ENCODE results near the gene RMND1.

Gene RMND1

GRCh38 chr6:151440498-151440897, 11.4 kb downstream of the RMND1 start:
- TF ChIP-seq CTCF (IDR thresholded peaks at IDR 0.05): no peak

- no peak for TF ChIP-seq CTCF (IDR thresholded peaks at IDR 0.05)
Measured at GRCh38 chr6:151437401-151437800, 14.5 kb downstream of the RMND1 start.

- no peak for TF ChIP-seq CTCF (IDR thresholded peaks at IDR 0.05)
Measured at GRCh38 chr6:151436802-151437201, 15.1 kb downstream of the RMND1 start.

GRCh38 chr6:151436300-151436699, 15.6 kb downstream of the RMND1 start:
- TF ChIP-seq CTCF (IDR thresholded peaks at IDR 0.05): no peak

GRCh38 chr6:151434369-151434768, 17.6 kb downstream of the RMND1 start:
- TF ChIP-seq CTCF (IDR thresholded peaks at IDR 0.05): no peak

- no peak for TF ChIP-seq CTCF (IDR thresholded peaks at IDR 0.05)
Measured at GRCh38 chr6:151432651-151433050, 19.3 kb downstream of the RMND1 start.

GRCh38 chr6:151431337-151431736, 20.6 kb downstream of the RMND1 start:
- no peak for TF ChIP-seq CTCF (IDR thresholded peaks at IDR 0.05)

GRCh38 chr6:151430886-151431285, 21.0 kb downstream of the RMND1 start:
- no peak for TF ChIP-seq CTCF (IDR thresholded peaks at IDR 0.05)

All from LNCAP (cell line).